HG03342 (cell line): ENCODE data around the gene PYCR2.
"Not testable (repeated sequence)": the region's sequence is repeated elsewhere in the genome, so short reads cannot be mapped to it uniquely, and the experiment has no call there.

Source experiments
- ATAC-seq: cut with Tn5 transposase; IDR thresholded peaks from one replicate; pipeline ENCODE4 v1.9.1; 2021; ENCODE audit warnings: mild to moderate bottlenecking, moderate library complexity; ENCODE audit not compliant: unreplicated experiment

Gene PYCR2

GRCh38 chr1:225943582-225943981 lies 19.5 kb upstream of the PYCR2 start:
- no peak for ATAC-seq

- ATAC-seq, result peak; percentile 78
These were observed 18.5 kb upstream of the PYCR2 start for GRCh38 chr1:225942574-225942973.

- ATAC-seq, result no peak
These were observed 17.8 kb upstream of the PYCR2 start for GRCh38 chr1:225941942-225942222.

GRCh38 chr1:225941187-225941941 lies 17.3 kb upstream of the PYCR2 start, which contains the start of gene LEFTY2:
TSS of gene LEFTY2 (minus strand) at chr1:225941220. CDS start at chr1:225941140, 80 bp downstream.
- no peak for ATAC-seq

GRCh38 chr1:225940385-225941151 lies 16.5 kb upstream of the PYCR2 start:
- ATAC-seq, result no peak

GRCh38 chr1:225939939-225940310 lies 15.9 kb upstream of the PYCR2 start:
- not testable (repeated sequence) for ATAC-seq

- not testable (repeated sequence) for ATAC-seq
These were observed 15.3 kb upstream of the PYCR2 start for GRCh38 chr1:225939097-225939938.

- no peak for ATAC-seq
These were observed 13.3 kb upstream of the PYCR2 start for GRCh38 chr1:225937048-225937968.

- ATAC-seq, result no peak
These were observed 12.5 kb upstream of the PYCR2 start for GRCh38 chr1:225936523-225936922.

- ATAC-seq, result not testable (repeated sequence)
These were observed 12.0 kb upstream of the PYCR2 start for GRCh38 chr1:225936086-225936485.

GRCh38 chr1:225934711-225935110 lies 10.7 kb upstream of the PYCR2 start:
- no peak for ATAC-seq

GRCh38 chr1:225933072-225933471 lies 9.0 kb upstream of the PYCR2 start:
- ATAC-seq, result no peak

- no peak for ATAC-seq
These were observed 7.5 kb upstream of the PYCR2 start for GRCh38 chr1:225931270-225932136.

GRCh38 chr1:225930566-225930965 lies 6.5 kb upstream of the PYCR2 start:
- ATAC-seq, result no peak

- ATAC-seq, result not testable (repeated sequence)
These were observed 5.4 kb upstream of the PYCR2 start for GRCh38 chr1:225929462-225929861.

- ATAC-seq, result no peak
These were observed 4.4 kb upstream of the PYCR2 start for GRCh38 chr1:225928186-225929175.

GRCh38 chr1:225926551-225927113 lies 2.6 kb upstream of the PYCR2 start:
- ATAC-seq, result no peak

GRCh38 chr1:225923381-225923691 lies 714 bp downstream of the PYCR2 start:
- no peak for ATAC-seq
